OCI-LY3 (cell line): ENCODE results near the gene LETMD1.
"Not testable (repeated sequence)": the region's sequence is repeated elsewhere in the genome, so short reads cannot be mapped to it uniquely, and the experiment has no call there.

ENCODE experiments used
- H2AFZ ChIP-seq: fragments of 200-600, 300-600 bp; shearing (Covaris generic); 2 replicates; pipeline ENCODE4 v1.6.0; 2014; ENCODE audit warnings: antibody characterized with exemption, low read depth, low read length
- H3K27ac ChIP-seq: fragments of 200-600, 300-600 bp; sonication (generic); 2 replicates; pipeline ENCODE4 v1.5.1; 2014; ENCODE audit warnings: mild to moderate bottlenecking, low read length, moderate library complexity, mixed read lengths
- H3K27me3 ChIP-seq: fragments of 200-600, 300-600 bp; sonication (generic); 2 replicates; pipeline ENCODE4 v1.6.1; 2014; ENCODE audit warnings: low read depth, low read length, mixed read lengths
- H3K36me3 ChIP-seq: fragments of 200-600, 300-600 bp; sonication (generic); replicated peaks from 2 replicates; pipeline ENCODE3; 2014; ENCODE audit warnings: low read depth, low read length, mixed read lengths
- H3K4me1 ChIP-seq: fragments of 300-600, 200-600 bp; sonication (generic); 2 replicates; pipeline ENCODE4 v1.6.1; 2014; ENCODE audit warnings: low read length, mixed read lengths
- H3K4me2 ChIP-seq: fragments of 200-600, 300-600 bp; sonication (generic); 2 replicates; pipeline ENCODE4 v1.6.1; 2014; ENCODE audit warnings: low read length, mixed read lengths
- H3K4me3 ChIP-seq: fragments of 300-600, 200-600 bp; sonication (generic); 2 replicates; pipeline ENCODE4 v1.5.1; 2014; ENCODE audit warnings: antibody characterized with exemption, mild to moderate bottlenecking, low read length, moderate library complexity
- H3K79me2 ChIP-seq: fragments of 300-600, 200-600 bp; shearing (Covaris generic); 2 replicates; pipeline ENCODE4 v1.6.1; 2014; ENCODE audit warnings: mild to moderate bottlenecking, low read length, mixed read lengths
- H3K9ac ChIP-seq: fragments of 300-600, 200-600 bp; shearing (Covaris generic); 2 replicates; pipeline ENCODE4 v1.6.0; 2014; ENCODE audit warnings: mild to moderate bottlenecking, low read length, moderate library complexity
- H3K9me3 ChIP-seq: fragments of 200-600, 300-600 bp; shearing (Covaris generic); 2 replicates; pipeline ENCODE4 v1.6.1; 2014; ENCODE audit warnings: low read length, mixed read lengths; ENCODE audit not compliant: insufficient read depth
- H4K20me1 ChIP-seq: fragments of 200-600, 300-600 bp; sonication (generic); 2 replicates; pipeline ENCODE4 v1.6.1; 2016; ENCODE audit warnings: low read length, mixed read lengths; ENCODE audit not compliant: insufficient read depth
- CTCF ChIP-seq: fragments of 200-600, 300-600 bp; sonication (generic); IDR thresholded peaks from 2 replicates; pipeline ENCODE4 v1.5.1; 2014; ENCODE audit warnings: antibody characterized with exemption, low read length, low read depth
- EZH2phosphoT487 ChIP-seq: fragments of 200-600 bp; shearing (Covaris generic); IDR thresholded peaks from 2 replicates; pipeline ENCODE4 v1.6.1; 2018; ENCODE audit warnings: antibody characterized with exemption, mixed run types, low read depth

LETMD1 gene

GRCh38 chr12:51009056-51009440 is 39.1 kb upstream of the LETMD1 start:
- Histone ChIP-seq H3K9me3 (no peaks in the 10 kb centered on the region), H3K4me3 (no peak overlapping the region), H3K4me2 (no peak overlapping the region), H2AFZ (no peak overlapping the region), H3K79me2 (peaks cover 48% of the 10 kb centered on the region), H4K20me1 (peaks cover 11% of the 10 kb centered on the region), H3K9ac (no peak overlapping the region), H3K27ac (no peak overlapping the region), H3K4me1 (no peaks in the 10 kb centered on the region), H3K27me3 (no peaks in the 10 kb centered on the region), H3K36me3 (peaks cover 16% of the 10 kb centered on the region)
- TF ChIP-seq CTCF (no peak), EZH2phosphoT487 (no peak)

- H3K27ac ChIP-seq: no peak overlapping the region
- H2AFZ ChIP-seq: no peak overlapping the region
- H3K36me3 ChIP-seq: peaks cover 2% of the 10 kb centered on the region
- no peaks in the 10 kb centered on the region for H3K4me1 ChIP-seq
- TF ChIP-seq EZH2phosphoT487 (no peak), CTCF (no peak)
- peaks cover 75% of the 10 kb centered on the region for H3K79me2 ChIP-seq
- H4K20me1 ChIP-seq: peaks cover 15% of the 10 kb centered on the region
- no peak overlapping the region for H3K9ac ChIP-seq
- no peaks in the 10 kb centered on the region for H3K27me3 ChIP-seq
- H3K4me2 ChIP-seq: no peak overlapping the region
- no peak overlapping the region for H3K4me3 ChIP-seq
- H3K9me3 ChIP-seq: no peaks in the 10 kb centered on the region
Measured at GRCh38 chr12:51011955-51012354, 36.2 kb upstream of the LETMD1 start.

- no peak for TF ChIP-seq CTCF
- TF ChIP-seq EZH2phosphoT487: no peak
- Histone ChIP-seq H3K4me2 (no peak overlapping the region), H3K36me3 (peaks cover 2% of the 10 kb centered on the region), H3K79me2 (peaks cover 82% of the 10 kb centered on the region), H4K20me1 (peaks cover 17% of the 10 kb centered on the region), H3K27me3 (no peaks in the 10 kb centered on the region), H3K9me3 (no peaks in the 10 kb centered on the region), H3K27ac (no peak overlapping the region), H3K4me1 (no peaks in the 10 kb centered on the region), H2AFZ (no peak overlapping the region), H3K4me3 (no peak overlapping the region), H3K9ac (no peak overlapping the region)
Measured at GRCh38 chr12:51012570-51013236, 35.4 kb upstream of the LETMD1 start.

- Histone ChIP-seq H3K9me3 (no peaks in the 10 kb centered on the region), H2AFZ (no peak overlapping the region), H3K9ac (no peak overlapping the region), H4K20me1 (peaks cover 17% of the 10 kb centered on the region), H3K27me3 (no peaks in the 10 kb centered on the region), H3K4me2 (no peak overlapping the region), H3K27ac (no peak overlapping the region), H3K4me1 (no peaks in the 10 kb centered on the region), H3K79me2 (peaks cover 90% of the 10 kb centered on the region), H3K36me3 (no peaks in the 10 kb centered on the region), H3K4me3 (no peak overlapping the region)
- TF ChIP-seq EZH2phosphoT487 (no peak), CTCF (no peak)
Measured at GRCh38 chr12:51013441-51013840, 34.7 kb upstream of the LETMD1 start.

- Histone ChIP-seq H3K79me2 (peaks cover 92% of the 10 kb centered on the region), H4K20me1 (peaks cover 20% of the 10 kb centered on the region)
- not testable (repeated sequence) for H2AFZ ChIP-seq, H3K9ac ChIP-seq, H3K4me1 ChIP-seq, H3K4me3 ChIP-seq, H3K9me3 ChIP-seq, H3K4me2 ChIP-seq, H3K27ac ChIP-seq, H3K36me3 ChIP-seq, H3K27me3 ChIP-seq
Measured at GRCh38 chr12:51014467-51014866, 33.7 kb upstream of the LETMD1 start.
